Activated CD4-positive, alpha-beta memory T cell treated with anti-CD3 and anti-CD28 coated beads for 36 hours (primary cell): ENCODE data around the gene SELENON. TPM values are rescaled to one million over a fixed set of nuclear protein-coding genes. Genes with fewer than 3 reads are reported as not detected.
"Not testable (repeated sequence)": the region's sequence is repeated elsewhere in the genome, so short reads cannot be mapped to it uniquely, and the experiment has no call there.

ENCODE experiments used
- CTCF ChIA-PET: fragments of 350-600 bp; sonication (Branson Sonifier 250); formaldehyde crosslinking; loops from one replicate; lab custom pipeline; 2021; ENCODE audit warnings: antibody characterized with exemption, inconsistent platforms; lab: Charles Lee
- POLR2A ChIA-PET: fragments of 350-600 bp; sonication (Branson Sonifier 250); formaldehyde crosslinking; loops from one replicate; lab custom pipeline; 2021; ENCODE audit warnings: antibody characterized with exemption; lab: Charles Lee
- DNase-seq: peaks from one replicate; pipeline ENCODE4 v3.0.0-alpha.2; 2020
- H3K27ac Mint-ChIP-seq: one replicate; pipeline ENCODE4 v1.8.0; 2021; ENCODE audit warnings: mixed read lengths
- H3K27me3 Mint-ChIP-seq: one replicate; pipeline ENCODE4 v1.8.0; 2021; ENCODE audit warnings: mixed read lengths
- H3K36me3 Mint-ChIP-seq: one replicate; pipeline ENCODE4 v1.8.0; 2021; ENCODE audit warnings: mixed read lengths
- H3K4me1 Mint-ChIP-seq: one replicate; pipeline ENCODE4 v1.8.0; 2021; ENCODE audit warnings: low read depth, mixed read lengths
- H3K4me3 Mint-ChIP-seq: one replicate; pipeline ENCODE4 v1.8.0; 2021; ENCODE audit warnings: mild to moderate bottlenecking, mixed read lengths
- H3K9me3 Mint-ChIP-seq: one replicate; pipeline ENCODE4 v1.8.0; 2021; ENCODE audit warnings: mixed read lengths
- intact Hi-C: fragments of 100-400 bp; cut with micrococcal nuclease; formaldehyde crosslinking; loops from one replicate; pipeline ENCODE4 v1.15.1; 2023
- total RNA-seq, 2 experiments: library from RNA; stranded (reverse); gene quantifications; one replicate each; pipeline ENCODE4 v1.2.3, GENCODE V29; 2021

Gene SELENON
- total RNA-seq, 2 experiments from 2014 or later = 26.8 to 26.9 TPM

- POLR2A ChIA-PET = no interaction called here
- CTCF ChIA-PET = no interaction called here
- Mint-ChIP-seq H3K4me3 (no peak overlapping the region), H3K9me3 (no peaks in the 10 kb centered on the region), H3K27ac (no peak overlapping the region), H3K36me3 (peaks cover 34% of the 10 kb centered on the region), H3K27me3 (no peaks in the 10 kb centered on the region), H3K4me1 (peaks cover 8% of the 10 kb centered on the region)
- DNase-seq = no peak
- intact Hi-C loops = no loop called here
Observed at GRCh38 chr1:25826571-25826970, 26.6 kb downstream of the SELENON start.

GRCh38 chr1:25828491-25828890 lies 28.5 kb downstream of the SELENON start:
- intact Hi-C loops = no loop called here
- CTCF ChIA-PET = interaction anchor here (0.7 kb wide), 1 partner anchor 306 kb away, joined by 3 read pairs; no protein-coding TSS in a partner anchor
- Mint-ChIP-seq H3K9me3 (no peaks in the 10 kb centered on the region), H3K27me3 (no peaks in the 10 kb centered on the region), H3K27ac (no peak overlapping the region), H3K36me3 (peaks cover 38% of the 10 kb centered on the region), H3K4me1 (peaks cover 2% of the 10 kb centered on the region), H3K4me3 (no peak overlapping the region)
- POLR2A ChIA-PET = interaction anchor here (0.8 kb wide), 1 partner anchor 9 kb away, joined by 3 read pairs; the partner anchor contains the start of gene MTFR1L
- no peak for DNase-seq

- intact Hi-C loops = no loop called here
- Mint-ChIP-seq H3K36me3 (peaks cover 38% of the 10 kb centered on the region), H3K27me3 (no peaks in the 10 kb centered on the region), H3K27ac (no peak overlapping the region), H3K4me3 (no peak overlapping the region), H3K9me3 (no peaks in the 10 kb centered on the region), H3K4me1 (peaks cover 2% of the 10 kb centered on the region)
- ChIA-PET CTCF (no interaction called here), POLR2A (no interaction called here)
- no peak for DNase-seq
Observed at GRCh38 chr1:25829046-25829445, 29.1 kb downstream of the SELENON start.

- no peak overlapping the region for H3K27ac Mint-ChIP-seq
- no peak overlapping the region for H3K4me3 Mint-ChIP-seq
- CTCF ChIA-PET = interaction anchor here (1.1 to 1.3 kb wide), 3 partner anchors 11 to 345 kb away, joined by 3 read pairs; partner anchors contain the start of gene PAFAH2
- POLR2A ChIA-PET = no interaction called here
- no peaks in the 10 kb centered on the region for H3K9me3 Mint-ChIP-seq
- no peaks in the 10 kb centered on the region for H3K27me3 Mint-ChIP-seq
- peaks cover 40% of the 10 kb centered on the region for H3K36me3 Mint-ChIP-seq
- peaks cover 2% of the 10 kb centered on the region for H3K4me1 Mint-ChIP-seq
- intact Hi-C loops = no loop called here
- no peak for DNase-seq
Observed at GRCh38 chr1:25831569-25832196, 31.7 kb downstream of the SELENON start.

- intact Hi-C loops = no loop called here
- H3K4me3 Mint-ChIP-seq = no peak overlapping the region
- no peaks in the 10 kb centered on the region for H3K9me3 Mint-ChIP-seq
- ChIA-PET POLR2A (no interaction called here), CTCF (interaction anchor here (1.1 kb wide), 2 partner anchors 12 to 345 kb away, joined by 3 read pairs; no protein-coding TSS in a partner anchor)
- no peak overlapping the region for H3K27ac Mint-ChIP-seq
- H3K27me3 Mint-ChIP-seq = no peaks in the 10 kb centered on the region
- H3K36me3 Mint-ChIP-seq = peaks cover 39% of the 10 kb centered on the region
- peaks cover 2% of the 10 kb centered on the region for H3K4me1 Mint-ChIP-seq
- DNase-seq = no peak
Observed at GRCh38 chr1:25832336-25833037, 32.5 kb downstream of the SELENON start.

- no peaks in the 10 kb centered on the region for H3K27me3 Mint-ChIP-seq
- intact Hi-C loops = no loop called here
- H3K27ac Mint-ChIP-seq = no peak overlapping the region
- no peak overlapping the region for H3K4me3 Mint-ChIP-seq
- no peak for DNase-seq
- ChIA-PET CTCF (no interaction called here), POLR2A (no interaction called here)
- H3K36me3 Mint-ChIP-seq = peaks cover 36% of the 10 kb centered on the region
- peaks cover 2% of the 10 kb centered on the region for H3K4me1 Mint-ChIP-seq
- no peaks in the 10 kb centered on the region for H3K9me3 Mint-ChIP-seq
Observed at GRCh38 chr1:25833158-25833557, 33.2 kb downstream of the SELENON start.

- ChIA-PET CTCF (interaction anchor here (0.9 kb wide), 1 partner anchor 61 kb away, joined by 3 read pairs; no protein-coding TSS in a partner anchor), POLR2A (no interaction called here)
- Mint-ChIP-seq H3K4me1 (peaks cover 2% of the 10 kb centered on the region), H3K4me3 (no peak overlapping the region), H3K27me3 (no peaks in the 10 kb centered on the region), H3K27ac (no peak overlapping the region), H3K9me3 (peaks cover 3% of the 10 kb centered on the region), H3K36me3 (peaks cover 27% of the 10 kb centered on the region)
- DNase-seq = no peak
- intact Hi-C loops = no loop called here
Observed at GRCh38 chr1:25834894-25835293, 34.9 kb downstream of the SELENON start.

GRCh38 chr1:25836695-25837094 lies 36.7 kb downstream of the SELENON start:
- DNase-seq = no peak

GRCh38 chr1:25837262-25837875 lies 37.4 kb downstream of the SELENON start:
- intact Hi-C loops = no loop called here
- H3K36me3 Mint-ChIP-seq = peaks cover 12% of the 10 kb centered on the region
- H3K4me3 Mint-ChIP-seq = no peak overlapping the region
- ChIA-PET CTCF (no interaction called here), POLR2A (no interaction called here)
- DNase-seq = no peak
- H3K9me3 Mint-ChIP-seq = peaks cover 7% of the 10 kb centered on the region
- H3K4me1 Mint-ChIP-seq = no peaks in the 10 kb centered on the region
- H3K27ac Mint-ChIP-seq = no peak overlapping the region
- H3K27me3 Mint-ChIP-seq = no peaks in the 10 kb centered on the region

More at GRCh38 chr1:25836695-25837094, 36.7 kb downstream of the SELENON start:
- intact Hi-C loops = no loop called here
- CTCF ChIA-PET = no interaction called here
- no peak overlapping the region for H3K4me3 Mint-ChIP-seq
- POLR2A ChIA-PET = no interaction called here
- no peaks in the 10 kb centered on the region for H3K27me3 Mint-ChIP-seq
- H3K4me1 Mint-ChIP-seq = peaks cover under 1% of the 10 kb centered on the region
- peaks cover 7% of the 10 kb centered on the region for H3K9me3 Mint-ChIP-seq
- H3K36me3 Mint-ChIP-seq = peaks cover 13% of the 10 kb centered on the region
- no peak overlapping the region for H3K27ac Mint-ChIP-seq

GRCh38 chr1:25839808-25840207 lies 39.8 kb downstream of the SELENON start:
- POLR2A ChIA-PET, H3K4me3 Mint-ChIP-seq, H3K9me3 Mint-ChIP-seq, DNase-seq, H3K4me1 Mint-ChIP-seq, H3K27ac Mint-ChIP-seq, H3K36me3 Mint-ChIP-seq, H3K27me3 Mint-ChIP-seq, intact Hi-C loops: not testable (repeated sequence)
- CTCF ChIA-PET = interaction anchor here (1.0 to 1.2 kb wide), 2 partner anchors 35 to 36 kb away, joined by 3 to 4 read pairs; partner anchors contain the start of gene PAQR7

GRCh38 chr1:25843483-25843882 lies 43.5 kb downstream of the SELENON start:
- Mint-ChIP-seq H3K27ac (no peak overlapping the region), H3K27me3 (no peaks in the 10 kb centered on the region), H3K4me1 (peaks cover 8% of the 10 kb centered on the region), H3K36me3 (peaks cover 3% of the 10 kb centered on the region), H3K9me3 (peaks cover 7% of the 10 kb centered on the region), H3K4me3 (no peak overlapping the region)
- DNase-seq = no peak
- POLR2A ChIA-PET = no interaction called here
- CTCF ChIA-PET = interaction anchor here (1.6 kb wide), 1 partner anchor 52 kb away, joined by 4 read pairs; no protein-coding TSS in a partner anchor
- intact Hi-C loops = no loop called here
